AG04450 (cell line): Measurements from ENCODE around the gene MEX3D. TPM values are rescaled to one million over a fixed set of nuclear protein-coding genes. Genes with fewer than 3 reads are reported as not detected.

ENCODE experiments used
- CTCF ChIA-PET: fragments of 300-600, 350-600 bp; formaldehyde crosslinking; extraction: SDS; loops from one replicate; lab custom pipeline; 2022; ENCODE audit warnings: antibody characterized with exemption, inconsistent platforms; lab: Charles Lee
- POLR2A ChIA-PET: fragments of 350-600 bp; formaldehyde crosslinking; extraction: SDS; loops from one replicate; lab custom pipeline; 2021; ENCODE audit warnings: antibody characterized with exemption, inconsistent platforms; lab: Yijun Ruan, JAX
- DNase-seq: peaks from one replicate; pipeline ENCODE4 v3.0.0-alpha.2; 2011; ENCODE audit warnings: low read depth, low spot score
- H3K27ac ChIP-seq: one replicate; pipeline ENCODE4 v1.5.1; 2012; ENCODE audit warnings: low read depth, low read length, control low read depth
- H3K27me3 ChIP-seq: one replicate; pipeline ENCODE4 v1.6.0; 2012; ENCODE audit warnings: low read length; ENCODE audit not compliant: control insufficient read depth, insufficient read depth
- H3K4me3 ChIP-seq: 2 replicates; pipeline ENCODE4 v1.5.1; 2011; ENCODE audit warnings: mild to moderate bottlenecking, low read depth, low read length, control low read depth
- H3K9me3 ChIP-seq: 2 replicates; pipeline ENCODE4 v1.5.1; 2012; ENCODE audit warnings: low read length; ENCODE audit not compliant: control insufficient read depth, insufficient read depth
- polyA plus RNA-seq: library from polyadenylated mRNA; depleted of rRNA; stranded (reverse); fragments of >200 nt; gene quantifications from 2 replicates; pipeline ENCODE4 v1.2.3, GENCODE V29; 2011
- TF ChIP-seq, protein P1 (sequence below): IDR thresholded peaks from 2 replicates; pipeline ENCODE4 v1.5.1; 2011; ENCODE audit warnings: low read depth, low read length, control low read depth, inconsistent platforms

Gene MEX3D
- polyA plus RNA-seq, 1 experiment = 5.4 TPM

DNA sequence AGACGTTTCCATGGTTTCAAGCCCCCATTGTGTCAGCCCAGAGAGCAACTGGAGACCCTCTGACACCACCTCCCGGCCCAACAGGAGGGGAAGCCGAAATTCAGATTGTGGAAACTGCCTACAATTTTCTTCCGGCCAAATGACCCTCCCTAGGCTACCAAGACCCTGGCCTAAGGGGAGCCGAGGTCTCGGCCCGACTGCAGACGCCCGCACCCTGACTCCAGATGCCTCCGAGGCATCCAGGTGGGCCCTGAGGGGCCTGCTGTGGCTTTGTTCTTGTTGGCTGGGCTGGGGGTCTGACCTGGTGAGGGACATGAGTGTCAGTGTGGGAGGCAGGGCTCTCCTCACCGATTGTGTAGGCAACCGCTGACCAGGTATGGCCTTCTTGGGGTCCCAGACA, 9.6 kb downstream of the MEX3D start:
- Histone ChIP-seq H3K9me3 (no peaks in the 10 kb centered on the region; the same call in 1 of the 2 replicates), H3K27ac (no peak overlapping the region), H3K27me3 (no peaks in the 10 kb centered on the region), H3K4me3 (no peak overlapping the region)
- DNase-seq = no peak
- TF ChIP-seq, protein P1, sequence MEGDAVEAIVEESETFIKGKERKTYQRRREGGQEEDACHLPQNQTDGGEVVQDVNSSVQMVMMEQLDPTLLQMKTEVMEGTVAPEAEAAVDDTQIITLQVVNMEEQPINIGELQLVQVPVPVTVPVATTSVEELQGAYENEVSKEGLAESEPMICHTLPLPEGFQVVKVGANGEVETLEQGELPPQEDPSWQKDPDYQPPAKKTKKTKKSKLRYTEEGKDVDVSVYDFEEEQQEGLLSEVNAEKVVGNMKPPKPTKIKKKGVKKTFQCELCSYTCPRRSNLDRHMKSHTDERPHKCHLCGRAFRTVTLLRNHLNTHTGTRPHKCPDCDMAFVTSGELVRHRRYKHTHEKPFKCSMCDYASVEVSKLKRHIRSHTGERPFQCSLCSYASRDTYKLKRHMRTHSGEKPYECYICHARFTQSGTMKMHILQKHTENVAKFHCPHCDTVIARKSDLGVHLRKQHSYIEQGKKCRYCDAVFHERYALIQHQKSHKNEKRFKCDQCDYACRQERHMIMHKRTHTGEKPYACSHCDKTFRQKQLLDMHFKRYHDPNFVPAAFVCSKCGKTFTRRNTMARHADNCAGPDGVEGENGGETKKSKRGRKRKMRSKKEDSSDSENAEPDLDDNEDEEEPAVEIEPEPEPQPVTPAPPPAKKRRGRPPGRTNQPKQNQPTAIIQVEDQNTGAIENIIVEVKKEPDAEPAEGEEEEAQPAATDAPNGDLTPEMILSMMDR = no peak
- ChIA-PET POLR2A (interaction anchor here (0.6 kb wide), 1 partner anchor 12 kb away, joined by 3 read pairs; no protein-coding TSS in a partner anchor), CTCF (no interaction called here)

DNA sequence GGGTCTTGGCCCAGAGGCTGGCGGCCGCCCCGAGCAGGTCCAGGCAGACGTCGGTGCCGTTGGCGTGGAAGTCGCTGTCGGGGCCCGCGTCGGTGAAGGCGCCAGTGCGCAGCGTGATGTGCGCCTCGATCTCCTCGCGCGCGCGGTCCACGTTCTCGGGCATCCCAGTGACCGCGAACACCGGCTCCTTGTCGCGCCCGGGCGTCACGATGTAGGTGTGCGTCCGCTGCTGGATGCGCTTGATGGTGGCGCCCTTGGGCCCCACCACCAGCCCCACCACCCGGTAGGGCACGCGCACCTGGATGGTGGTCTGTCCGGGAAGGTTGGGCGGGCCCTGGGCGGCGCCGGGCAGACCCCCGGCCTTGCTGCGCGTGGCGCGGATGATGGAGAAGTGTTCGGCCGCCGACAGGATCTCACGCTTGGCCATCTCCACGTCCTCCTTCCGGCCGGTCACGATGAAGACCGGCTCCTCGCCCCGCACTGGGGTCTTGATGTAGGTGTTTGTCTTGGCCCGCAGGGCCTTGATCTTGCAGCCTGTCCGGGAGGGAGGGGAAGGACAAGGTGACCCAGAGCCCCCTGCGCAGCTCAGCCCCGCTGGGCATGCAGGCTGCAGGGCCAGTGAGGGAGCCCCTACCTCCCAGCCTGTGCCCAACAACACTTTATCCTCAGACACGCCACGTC, 11.6 kb downstream of the MEX3D start:
- ChIA-PET CTCF (no interaction called here), POLR2A (no interaction called here)
- TF ChIP-seq, protein P1 = no peak

DNA sequence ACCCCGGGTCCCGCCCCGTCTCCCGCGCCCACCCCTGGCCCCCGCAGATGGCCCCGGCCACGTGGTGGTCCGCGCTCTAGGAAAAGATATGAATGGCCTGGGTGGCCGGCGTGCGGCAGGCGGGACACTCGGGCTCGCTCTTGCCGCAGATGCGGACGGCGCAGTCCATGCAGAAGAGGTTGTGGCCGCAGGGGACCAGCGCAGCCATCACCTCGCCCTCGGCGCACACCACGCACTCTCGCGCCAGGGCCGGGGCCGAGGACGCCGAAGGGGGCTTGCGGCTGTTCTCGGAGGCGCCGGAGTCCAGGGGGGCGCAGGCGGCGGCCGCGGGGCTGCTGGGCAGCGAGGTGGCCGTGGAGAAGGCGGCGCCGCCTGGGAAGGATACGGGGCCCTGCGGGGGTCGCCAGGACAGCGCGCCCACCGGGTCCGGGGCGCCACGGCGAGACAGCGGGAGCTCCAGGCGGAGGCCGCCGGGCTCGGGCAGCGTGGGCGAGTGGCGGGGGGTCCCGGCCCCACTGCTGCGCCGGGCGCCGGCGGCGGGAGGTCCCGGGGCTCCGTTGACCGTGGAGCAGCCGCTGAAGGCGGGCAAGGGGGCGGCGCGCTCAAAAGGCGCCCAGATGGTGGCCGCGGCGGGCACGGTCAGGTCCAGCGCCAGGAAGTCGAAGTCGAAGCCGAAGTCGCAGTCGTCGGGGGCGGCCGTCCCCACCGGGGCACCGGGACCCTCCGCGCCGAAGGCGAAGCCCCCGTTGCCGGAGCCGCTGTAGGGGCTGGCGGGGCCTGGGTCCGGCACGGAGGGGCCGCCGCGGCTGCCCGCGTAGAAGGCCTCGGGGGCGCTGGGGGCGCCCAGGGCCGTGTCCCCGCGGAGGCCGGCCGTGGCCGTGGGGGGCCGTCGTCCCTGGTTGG, 12.4 kb downstream of the MEX3D start:
- POLR2A ChIA-PET = no interaction called here
- CTCF ChIA-PET = no interaction called here
- H3K9me3 ChIP-seq = no peaks in the 10 kb centered on the region; the same call in 1 of the 2 replicates
- TF ChIP-seq, protein P1 = no peak
- H3K27ac ChIP-seq = no peak overlapping the region
- DNase-seq = no peak
- no peaks in the 10 kb centered on the region for H3K27me3 ChIP-seq
- H3K4me3 ChIP-seq = no peak overlapping the region

More for the DNA sequence above, 11.6 kb downstream of the MEX3D start:
- DNase-seq = no peak
- Histone ChIP-seq H3K9me3 (no peaks in the 10 kb centered on the region; the same call in 1 of the 2 replicates), H3K4me3 (no peak overlapping the region), H3K27me3 (no peaks in the 10 kb centered on the region), H3K27ac (no peak overlapping the region)

DNA sequence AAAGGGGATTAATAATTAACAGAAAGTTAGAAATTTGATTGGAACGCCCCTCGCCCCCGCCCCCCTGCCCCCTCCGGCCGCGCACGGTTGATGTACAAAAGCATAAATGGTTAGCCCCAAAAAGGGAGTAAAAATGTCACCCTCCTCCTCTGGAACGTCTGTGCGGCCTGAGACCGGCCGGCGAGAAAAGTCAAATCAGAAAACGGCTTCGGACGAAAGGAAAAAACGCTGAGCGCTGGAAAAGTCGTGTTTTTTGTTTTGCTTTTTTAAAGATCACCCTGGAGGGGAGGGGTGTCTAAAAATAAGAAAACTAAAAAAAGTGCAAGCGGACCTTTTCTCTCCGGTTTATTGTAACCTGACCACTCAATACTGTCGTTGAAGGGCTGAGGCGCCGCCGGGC, 13.2 kb downstream of the MEX3D start:
- TF ChIP-seq, protein P1 = no peak
- POLR2A ChIA-PET = no interaction called here
- CTCF ChIA-PET = no interaction called here

More for the DNA sequence above, 13.2 kb downstream of the MEX3D start:
- Histone ChIP-seq H3K27ac (no peak overlapping the region), H3K4me3 (no peak overlapping the region), H3K27me3 (no peaks in the 10 kb centered on the region), H3K9me3 (no peaks in the 10 kb centered on the region; the same call in 1 of the 2 replicates)
- DNase-seq = no peak
